T-helper 2 cell treated with Interferon-gamma antibody and Interleukin-4, amounts not matched to agents 100 ng/mL and 5 ng/mL, for 36 hours (primary cell): ENCODE measurements around the gene EEPD1. TPM values are rescaled to one million over a fixed set of nuclear protein-coding genes. Genes with fewer than 3 reads are reported as not detected.

Source experiments
- intact Hi-C: fragments of 100-400 bp; cut with micrococcal nuclease; formaldehyde crosslinking; loops from one replicate; pipeline ENCODE4 v1.15.1; 2023
- total RNA-seq: library from RNA; stranded (reverse); gene quantifications from 2 replicates; pipeline ENCODE4 v1.2.3, GENCODE V29; 2022

Gene EEPD1
- total RNA-seq, 1 donor from 2014 or later = 11.5 TPM

GRCh38 chr7:36190447-36191291 is 37.6 kb downstream of the EEPD1 start:
- intact Hi-C loops = no loop called here

GRCh38 chr7:36191292-36191920 is 38.4 kb downstream of the EEPD1 start:
- intact Hi-C loops = no loop called here

GRCh38 chr7:36192053-36192824 is 39.2 kb downstream of the EEPD1 start:
- intact Hi-C loops = no loop called here

- intact Hi-C loops = no loop called here
These were observed 39.8 kb downstream of the EEPD1 start for GRCh38 chr7:36192877-36193276.

GRCh38 chr7:36198854-36199266 is 45.8 kb downstream of the EEPD1 start:
- intact Hi-C loops = no loop called here

- intact Hi-C loops = no loop called here
These were observed 46.3 kb downstream of the EEPD1 start for GRCh38 chr7:36199329-36199728.

- intact Hi-C loops = no loop called here
These were observed 48.2 kb downstream of the EEPD1 start for GRCh38 chr7:36201122-36201723.

- intact Hi-C loops = no loop called here
These were observed 49.3 kb downstream of the EEPD1 start for GRCh38 chr7:36202398-36202797.

- intact Hi-C loops = no loop called here
These were observed 50.2 kb downstream of the EEPD1 start for GRCh38 chr7:36203071-36203790.

- intact Hi-C loops = no loop called here
These were observed 51.1 kb downstream of the EEPD1 start for GRCh38 chr7:36204044-36204663.

- intact Hi-C loops = no loop called here
These were observed 52.0 kb downstream of the EEPD1 start for GRCh38 chr7:36204929-36205635.

GRCh38 chr7:36205803-36206202 is 52.7 kb downstream of the EEPD1 start:
- intact Hi-C loops = no loop called here

GRCh38 chr7:36207451-36208291 is 54.6 kb downstream of the EEPD1 start:
- intact Hi-C loops = no loop called here

- intact Hi-C loops = no loop called here
These were observed 55.4 kb downstream of the EEPD1 start for GRCh38 chr7:36208426-36208825.

GRCh38 chr7:36208997-36209813 is 56.2 kb downstream of the EEPD1 start:
- intact Hi-C loops = no loop called here

GRCh38 chr7:36209814-36210183 is 56.7 kb downstream of the EEPD1 start:
- intact Hi-C loops = no loop called here

GRCh38 chr7:36210291-36210922 is 57.4 kb downstream of the EEPD1 start:
- intact Hi-C loops = no loop called here
